IPS-15b (cell line): ENCODE results near the gene THBS2.

Experiments used
- H3K27me3 ChIP-seq: one replicate; pipeline ENCODE4 v1.6.1; 2013; ENCODE audit warnings: low read length; ENCODE audit not compliant: control insufficient read depth, insufficient read depth
- H3K36me3 ChIP-seq: one replicate; pipeline ENCODE4 v1.6.1; 2013; ENCODE audit warnings: low read length; ENCODE audit not compliant: control insufficient read depth, insufficient read depth
- H3K4me1 ChIP-seq: one replicate; pipeline ENCODE4 v1.6.1; 2013; ENCODE audit warnings: mild to moderate bottlenecking, low read length; ENCODE audit not compliant: control insufficient read depth, insufficient read depth
- H3K4me3 ChIP-seq: one replicate; pipeline ENCODE4 v1.5.1; 2013; ENCODE audit warnings: low read depth, low read length
- H3K9ac ChIP-seq: one replicate; pipeline ENCODE4 v1.6.1; 2013; ENCODE audit warnings: low read depth, mild to moderate bottlenecking, low read length
- H3K9me3 ChIP-seq: one replicate; pipeline ENCODE4 v1.6.1; 2013; ENCODE audit warnings: mild to moderate bottlenecking, low read length; ENCODE audit not compliant: control insufficient read depth, insufficient read depth

Gene THBS2

DNA sequence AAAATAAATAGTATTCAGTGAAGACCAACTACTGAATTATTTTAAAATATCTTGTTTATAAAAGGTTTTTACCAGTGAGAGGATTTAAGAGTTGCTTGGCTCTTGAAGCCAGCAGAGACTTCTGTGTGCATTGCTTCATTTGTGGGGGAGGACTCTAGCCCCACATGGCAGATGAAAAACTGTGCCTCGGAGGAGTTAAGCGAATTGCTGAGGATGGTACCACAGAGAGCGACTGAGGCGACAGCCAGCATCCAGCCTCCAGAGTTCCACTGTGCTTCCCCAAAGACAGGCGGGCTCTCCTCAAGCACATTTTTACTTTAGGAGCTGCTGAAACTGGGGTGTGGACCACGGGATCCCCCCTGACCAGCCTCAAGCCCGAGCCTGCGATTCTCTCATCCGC, 80.7 kb downstream of the THBS2 start:
- no peaks in the 10 kb centered on the region for H3K9me3 ChIP-seq
- H3K27me3 ChIP-seq: no peaks in the 10 kb centered on the region
- H3K4me1 ChIP-seq: no peaks in the 10 kb centered on the region
- no peaks in the 10 kb centered on the region for H3K36me3 ChIP-seq
- H3K4me3 ChIP-seq: no peak overlapping the region
- no peak overlapping the region for H3K9ac ChIP-seq

DNA sequence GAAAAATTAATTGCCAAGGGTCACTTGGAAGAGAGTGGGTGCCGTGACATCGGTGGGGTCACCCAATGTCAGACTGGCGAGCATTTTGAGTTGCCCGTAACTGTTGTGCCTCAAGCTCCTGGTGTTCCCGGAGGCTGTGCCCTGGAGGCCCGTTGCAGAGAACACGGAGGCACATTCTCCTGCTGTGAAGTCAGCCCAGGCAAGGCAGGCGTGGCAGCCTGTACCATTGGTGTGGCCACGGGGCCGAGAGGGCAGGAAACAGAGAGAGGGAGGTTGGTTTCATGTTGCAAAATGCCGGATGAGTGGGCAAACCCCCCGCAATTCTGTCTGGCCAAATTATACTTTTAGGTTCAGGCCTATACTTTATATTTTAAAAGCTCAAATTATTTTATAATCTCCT, 81.2 kb downstream of the THBS2 start:
- Histone ChIP-seq H3K4me1 (no peaks in the 10 kb centered on the region), H3K4me3 (no peak overlapping the region), H3K9me3 (no peaks in the 10 kb centered on the region), H3K27me3 (no peaks in the 10 kb centered on the region), H3K9ac (no peak overlapping the region), H3K36me3 (no peaks in the 10 kb centered on the region)

DNA sequence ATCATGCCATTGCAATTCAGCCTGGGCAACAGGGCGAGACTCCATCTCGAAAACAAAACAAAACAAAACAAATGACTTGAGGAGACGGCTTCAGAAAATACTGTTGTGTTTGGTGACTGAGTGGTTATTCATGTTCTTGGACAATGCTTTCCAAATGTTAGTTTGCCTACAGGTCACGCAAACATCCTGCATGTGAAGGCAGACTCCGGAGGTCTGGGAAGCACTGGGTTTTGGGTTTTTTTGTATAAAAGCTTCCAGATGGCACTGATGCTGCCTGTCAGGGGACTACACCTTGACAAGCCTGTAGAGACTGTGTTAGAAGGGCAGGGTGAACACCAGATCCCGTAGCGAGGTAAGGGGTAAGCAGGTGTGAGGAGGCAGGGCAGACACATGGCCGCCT, 81.7 kb downstream of the THBS2 start:
- no peaks in the 10 kb centered on the region for H3K36me3 ChIP-seq
- H3K27me3 ChIP-seq: no peaks in the 10 kb centered on the region
- no peaks in the 10 kb centered on the region for H3K4me1 ChIP-seq
- no peak overlapping the region for H3K9ac ChIP-seq
- no peak overlapping the region for H3K4me3 ChIP-seq
- H3K9me3 ChIP-seq: no peaks in the 10 kb centered on the region

DNA sequence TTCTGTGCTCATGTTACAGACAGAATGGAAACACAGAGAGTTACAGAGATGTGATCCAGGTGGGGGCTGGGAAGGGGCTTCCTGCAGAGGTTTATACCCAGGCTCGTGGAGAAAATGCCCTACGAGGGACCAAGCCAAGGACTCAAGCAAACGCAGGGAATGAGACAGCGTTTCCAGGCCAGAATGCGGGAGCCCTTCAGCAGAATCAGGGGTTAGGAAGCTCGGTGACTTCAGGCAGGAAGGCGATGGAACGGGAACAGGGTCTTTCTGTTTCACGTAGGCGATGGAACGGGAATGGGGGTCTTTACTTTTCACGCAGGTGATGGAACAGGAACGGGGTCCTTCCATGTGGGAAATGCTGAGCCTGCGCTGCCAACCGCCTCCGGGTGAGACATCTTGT, 82.6 kb downstream of the THBS2 start:
- Histone ChIP-seq H3K9me3 (no peaks in the 10 kb centered on the region), H3K4me3 (no peak overlapping the region), H3K4me1 (no peaks in the 10 kb centered on the region), H3K27me3 (no peaks in the 10 kb centered on the region), H3K9ac (no peak overlapping the region), H3K36me3 (no peaks in the 10 kb centered on the region)

DNA sequence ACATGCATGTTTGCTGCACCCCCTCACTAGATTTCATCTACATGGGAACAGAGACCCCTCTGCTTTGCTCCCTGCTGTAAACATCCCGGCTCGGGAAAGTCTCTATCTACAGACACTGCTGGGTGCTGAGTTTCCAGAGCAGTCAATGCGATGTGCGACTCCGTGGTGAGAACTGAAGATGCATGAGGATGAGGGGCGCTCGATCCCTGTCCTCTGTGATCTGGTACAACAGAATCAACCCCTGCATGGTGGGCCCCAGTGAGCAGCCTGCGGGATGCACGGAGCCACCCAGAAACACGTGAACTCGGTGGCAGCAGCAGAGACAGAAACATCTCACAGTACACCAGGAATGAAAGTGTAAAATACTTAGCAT, 83.1 kb downstream of the THBS2 start:
- Histone ChIP-seq H3K4me3 (no peak overlapping the region), H3K9ac (no peak overlapping the region), H3K27me3 (no peaks in the 10 kb centered on the region), H3K4me1 (no peaks in the 10 kb centered on the region), H3K36me3 (no peaks in the 10 kb centered on the region), H3K9me3 (no peaks in the 10 kb centered on the region)

DNA sequence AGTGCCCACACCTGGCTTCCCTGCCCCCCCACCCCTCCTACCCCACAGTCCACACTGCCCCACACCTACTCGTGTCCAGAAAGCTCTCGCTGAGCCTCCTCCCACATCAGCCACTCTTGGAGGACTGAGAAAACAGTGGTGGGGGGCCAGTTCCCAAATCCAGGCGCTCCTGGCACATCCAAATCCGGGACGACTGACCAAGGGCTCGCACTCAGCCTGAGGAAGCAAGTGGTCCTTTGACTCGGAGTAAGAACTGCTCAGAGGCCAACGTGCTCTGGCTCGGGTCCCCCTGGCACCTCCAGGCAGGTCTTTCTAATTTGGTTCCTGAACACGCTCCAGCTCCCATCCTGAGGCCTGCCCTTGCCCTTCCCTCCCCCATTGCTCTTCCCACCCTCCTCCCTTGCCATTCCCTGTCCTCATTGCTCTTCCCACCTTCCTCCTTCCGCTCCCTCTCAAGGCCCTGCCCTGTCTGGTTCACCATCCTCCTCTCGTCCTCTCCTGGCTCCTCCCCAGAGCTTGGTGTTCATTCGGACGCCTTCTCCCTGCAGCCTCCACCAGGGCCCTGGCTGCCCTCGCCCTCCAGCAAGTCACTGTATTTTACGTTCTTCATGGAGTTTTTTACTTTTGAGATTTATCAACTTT, 83.6 kb downstream of the THBS2 start:
- H3K27me3 ChIP-seq: no peaks in the 10 kb centered on the region
- H3K4me1 ChIP-seq: no peaks in the 10 kb centered on the region
- no peaks in the 10 kb centered on the region for H3K36me3 ChIP-seq
- H3K4me3 ChIP-seq: no peak overlapping the region
- no peak overlapping the region for H3K9ac ChIP-seq
- H3K9me3 ChIP-seq: no peaks in the 10 kb centered on the region

DNA sequence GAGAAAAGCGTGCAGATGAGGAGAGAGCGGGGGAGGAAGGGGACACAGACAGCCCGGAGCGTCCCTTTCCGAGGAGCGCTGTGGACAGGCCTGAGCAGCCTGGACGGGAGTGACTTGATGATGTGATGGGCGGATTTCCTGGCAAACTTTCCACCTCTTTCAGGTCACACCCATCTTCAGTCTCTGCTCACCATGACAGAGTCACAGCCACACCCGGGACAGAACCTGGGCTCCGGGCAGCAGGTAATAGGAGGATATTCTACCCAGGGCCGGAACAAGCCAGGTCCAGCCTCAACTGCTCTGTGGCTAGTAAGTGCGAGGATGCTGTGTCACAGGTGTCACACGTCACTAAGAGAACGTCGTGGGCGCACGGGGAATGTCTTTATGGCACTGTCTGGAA, 84.3 kb downstream of the THBS2 start:
- Histone ChIP-seq H3K27me3 (no peaks in the 10 kb centered on the region), H3K4me3 (no peak overlapping the region), H3K9ac (no peak overlapping the region), H3K9me3 (no peaks in the 10 kb centered on the region), H3K4me1 (no peaks in the 10 kb centered on the region), H3K36me3 (no peaks in the 10 kb centered on the region)

DNA sequence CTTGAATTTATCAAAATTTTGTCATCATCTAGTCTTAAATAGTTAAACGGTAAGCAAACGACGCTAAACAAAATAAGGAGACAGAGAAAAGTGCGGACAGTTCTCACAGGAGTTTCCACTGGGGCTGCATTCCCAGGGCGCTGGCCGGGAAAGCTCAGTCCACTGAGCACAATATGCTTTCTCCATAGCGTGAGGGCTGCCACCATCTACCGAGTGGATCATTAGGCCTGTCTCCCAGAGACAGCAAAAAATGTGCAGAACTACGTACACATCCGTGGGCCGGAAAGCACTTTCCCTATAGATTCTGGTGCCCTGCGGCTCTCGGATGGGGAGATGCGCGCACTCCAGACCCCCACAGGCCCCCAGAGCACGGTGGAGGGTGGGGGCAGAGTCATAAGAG, 84.9 kb downstream of the THBS2 start:
- Histone ChIP-seq H3K9ac (no peak overlapping the region), H3K9me3 (no peaks in the 10 kb centered on the region), H3K4me1 (no peaks in the 10 kb centered on the region), H3K4me3 (no peak overlapping the region), H3K36me3 (no peaks in the 10 kb centered on the region), H3K27me3 (no peaks in the 10 kb centered on the region)

DNA sequence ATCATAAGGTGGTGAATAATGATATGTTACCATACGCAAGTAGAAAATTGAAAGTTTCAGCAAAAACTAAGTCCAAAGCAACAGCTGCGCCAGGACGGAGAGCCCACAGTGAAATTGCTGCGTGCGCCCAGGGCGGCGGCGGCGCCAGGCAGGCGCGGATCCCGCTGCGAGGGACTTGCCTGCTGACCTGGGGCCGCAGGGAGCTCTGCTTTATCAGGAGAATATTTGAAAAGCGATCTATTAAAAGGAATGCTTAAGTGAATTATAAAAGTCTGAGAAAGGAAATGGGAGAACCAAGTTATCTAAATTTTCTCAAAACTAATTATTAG, 85.4 kb downstream of the THBS2 start:
- no peaks in the 10 kb centered on the region for H3K4me1 ChIP-seq
- no peaks in the 10 kb centered on the region for H3K36me3 ChIP-seq
- no peaks in the 10 kb centered on the region for H3K27me3 ChIP-seq
- no peak overlapping the region for H3K4me3 ChIP-seq
- no peak overlapping the region for H3K9ac ChIP-seq
- H3K9me3 ChIP-seq: no peaks in the 10 kb centered on the region

DNA sequence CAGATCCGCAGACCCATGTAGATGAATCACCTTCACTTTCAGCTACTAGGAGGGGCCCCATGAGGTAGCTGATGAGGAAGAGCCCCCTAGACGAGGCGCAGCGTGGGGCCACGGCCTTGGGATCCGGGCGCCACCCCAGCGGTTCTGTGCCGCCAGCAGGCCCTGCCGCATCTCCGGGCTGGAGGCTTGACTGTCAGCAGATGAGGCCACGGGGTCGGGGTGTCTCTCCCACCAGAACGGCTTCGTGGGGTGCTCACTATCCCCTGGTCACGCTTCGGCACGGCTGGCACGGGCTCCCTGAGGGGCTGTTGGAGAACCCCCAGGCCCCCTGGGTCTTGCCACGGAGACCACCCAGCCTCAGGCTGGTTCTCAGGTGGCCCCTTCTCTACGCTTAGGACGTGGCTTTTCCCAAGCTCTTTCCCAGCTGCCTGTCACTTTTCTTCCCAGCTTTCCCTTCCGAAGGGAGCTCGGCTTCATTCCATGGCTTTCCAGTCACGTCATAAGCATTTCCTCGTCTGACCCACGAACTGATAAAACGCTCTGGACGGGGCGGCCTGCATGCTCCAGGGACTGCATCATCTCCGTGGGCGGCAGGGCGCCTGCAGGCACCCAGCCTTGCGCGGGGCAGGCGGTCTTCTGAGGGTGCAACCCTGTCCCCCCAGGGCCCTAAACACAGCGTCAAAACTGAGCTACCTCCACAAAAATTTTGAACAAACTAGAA, 85.9 kb downstream of the THBS2 start:
- no peaks in the 10 kb centered on the region for H3K9me3 ChIP-seq
- no peaks in the 10 kb centered on the region for H3K36me3 ChIP-seq
- no peaks in the 10 kb centered on the region for H3K4me1 ChIP-seq

DNA sequence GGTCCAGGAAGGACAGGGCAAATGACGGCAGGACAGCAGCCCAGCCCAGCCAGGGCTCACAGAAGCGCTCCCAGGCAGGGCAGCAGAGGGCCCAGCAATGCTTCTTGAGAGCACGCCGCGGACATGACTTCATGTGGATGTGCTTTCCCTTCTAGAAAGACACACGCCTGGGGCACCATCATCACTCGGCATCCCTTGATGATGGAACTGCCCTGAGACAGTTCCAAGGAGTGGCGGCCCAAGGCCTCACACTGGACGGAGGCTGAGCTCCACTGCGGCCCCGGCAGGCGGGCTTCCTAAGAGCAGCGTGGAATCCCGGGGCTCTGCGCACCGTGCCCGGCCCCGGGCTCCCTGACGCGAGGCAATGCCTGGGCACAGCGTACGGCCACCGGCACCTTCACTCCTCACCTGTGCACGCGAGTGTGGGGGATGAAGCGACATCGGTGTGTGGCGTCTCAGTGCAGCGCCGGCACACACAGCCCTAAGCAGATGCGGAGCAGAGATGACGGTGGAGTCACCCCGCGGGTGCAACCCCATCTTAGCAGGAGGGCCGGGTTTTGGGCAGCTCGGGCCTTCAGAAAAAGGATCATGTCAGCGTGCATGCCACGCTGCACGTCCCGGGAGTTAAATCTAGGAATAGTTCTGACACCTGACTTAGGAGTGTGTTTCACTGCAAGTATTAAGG, 86.6 kb downstream of the THBS2 start:
- H3K4me3 ChIP-seq: no peak overlapping the region
- no peaks in the 10 kb centered on the region for H3K9me3 ChIP-seq

More for the DNA sequence above, 85.9 kb downstream of the THBS2 start:
- H3K9ac ChIP-seq: no peak overlapping the region
- H3K27me3 ChIP-seq: no peaks in the 10 kb centered on the region
- no peak overlapping the region for H3K4me3 ChIP-seq

More for the DNA sequence above, 86.6 kb downstream of the THBS2 start:
- Histone ChIP-seq H3K9ac (no peak overlapping the region), H3K27me3 (no peaks in the 10 kb centered on the region), H3K4me1 (no peaks in the 10 kb centered on the region), H3K36me3 (no peaks in the 10 kb centered on the region)
